ENCODE results near the gene EMC6. TPM values are rescaled to one million over a fixed set of nuclear protein-coding genes. Genes with fewer than 3 reads are reported as not detected.

Gene EMC6
- total and polyA plus RNA-seq, 2 of the 13 experiments (the other 11 are each of a cell fraction or from before 2014, with no cell fraction given) = 45.1 to 47.7 TPM

GRCh38 chr17:3636154-3636907 is 32.3 kb upstream of the EMC6 start, which contains the start of the genes CTNS and SHPK (continued):
- TF ChIP-seq ZNF781 (CRISPR knock-in tag; IDR thresholded peaks at IDR 0.05; ENCODE audit: borderline replicate concordance, not compliant biosample characterization) = no peak
- peak; percentile 38; the same call in 1 of the 2 replicates for TF ChIP-seq ZMYM4 (CRISPR knock-in tag; IDR thresholded peaks at IDR 0.05)
- no peak for TF ChIP-seq ZNF335 (CRISPR knock-in tag; IDR thresholded peaks at IDR 0.05)
- peak; percentile 18 for TF ChIP-seq TBX2 (CRISPR knock-in tag; IDR thresholded peaks at IDR 0.05; ENCODE audit: borderline replicate concordance)
- no peak for TF ChIP-seq DNMT3B (CRISPR knock-in tag; conservative IDR thresholded peaks at IDR 0.05)
- 0 out of 2 replicates have a peak, but pooled peaks have one; percentile 70 for TF ChIP-seq GFI1 (CRISPR knock-in tag; IDR thresholded peaks at IDR 0.05; ENCODE audit: borderline replicate concordance)
- TF ChIP-seq RBM39 (IDR thresholded peaks at IDR 0.05; ENCODE audit: low read depth, low read length, poor library complexity, severe bottlenecking) = peak; percentile 63
- TF ChIP-seq AGO1 (IDR thresholded peaks at IDR 0.05; ENCODE audit: low read depth, low read length, poor library complexity, severe bottlenecking) = no peak
- TF ChIP-seq SNAPC2 (CRISPR knock-in tag; IDR thresholded peaks at IDR 0.05) = no peak
- TF ChIP-seq ARNT (IDR thresholded peaks at IDR 0.05) = no peak
- no peak; the same call in 1 of the 2 replicates for TF ChIP-seq ZNF772 (CRISPR knock-in tag; IDR thresholded peaks at IDR 0.05)
- TF ChIP-seq CAMTA2 (CRISPR knock-in tag; IDR thresholded peaks at IDR 0.05; ENCODE audit: borderline replicate concordance) = 0 out of 2 replicates have a peak, but pooled peaks have one; percentile 70
- peak; percentile 8 for TF ChIP-seq FOXP4 (CRISPR knock-in tag; IDR thresholded peaks at IDR 0.05)
- peak; percentile 27; the same call in 1 of the 2 replicates for TF ChIP-seq ZNF550 (CRISPR knock-in tag; IDR thresholded peaks at IDR 0.05; ENCODE audit: borderline replicate concordance)
- TF ChIP-seq MXI1 (IDR thresholded peaks at IDR 0.05; ENCODE audit: borderline replicate concordance, low read depth, low read length) = peak; percentile 82; the same call in 1 of the 3 replicates
- no peak for TF ChIP-seq ZNF556 (CRISPR knock-in tag; IDR thresholded peaks at IDR 0.05; ENCODE audit: borderline replicate concordance)
- TF ChIP-seq ZNF879 (CRISPR knock-in tag; IDR thresholded peaks at IDR 0.05) = no peak
- TF ChIP-seq FOXC1 (CRISPR knock-in tag; IDR thresholded peaks at IDR 0.05; ENCODE audit: borderline replicate concordance) = peak; percentile 61; the same call in 1 of the 2 replicates
- no peak for TF ChIP-seq HIC2 (CRISPR knock-in tag; IDR thresholded peaks at IDR 0.05; ENCODE audit: low read depth)
- peak; percentile 71; the same call in 1 of the 2 replicates for TF ChIP-seq MYPOP (CRISPR knock-in tag; IDR thresholded peaks at IDR 0.05)
- 0 out of 2 replicates have a peak, but pooled peaks have one; percentile 39 for TF ChIP-seq ZNF264 (CRISPR knock-in tag; IDR thresholded peaks at IDR 0.05)
- TF ChIP-seq IRF1 (CRISPR knock-in tag; IDR thresholded peaks at IDR 0.05; ENCODE audit: low read depth) = no peak
- peak; percentile 83 for TF ChIP-seq ZNF83 (CRISPR knock-in tag; IDR thresholded peaks at IDR 0.05; ENCODE audit: borderline replicate concordance)

All from HepG2 (cell line).